Measurements from ENCODE around the gene RBM42. TPM values are rescaled to one million over a fixed set of nuclear protein-coding genes. Genes with fewer than 3 reads are reported as not detected.

Gene RBM42
- total and polyA plus RNA-seq, 2 of the 13 experiments (the other 11 are each of a cell fraction or from before 2014, with no cell fraction given): 27.2 to 55.3 TPM

- TF ChIP-seq AHDC1 (CRISPR knock-in tag; IDR thresholded peaks at IDR 0.05; ENCODE audit: borderline replicate concordance) (no peak), ATF5 (CRISPR knock-in tag; IDR thresholded peaks at IDR 0.05; ENCODE audit: low read depth) (no peak), RBM22 (optimal IDR thresholded peaks at IDR 0.05; ENCODE audit: low read length) (no peak), ZNF607 (CRISPR knock-in tag; IDR thresholded peaks at IDR 0.05; ENCODE audit: borderline replicate concordance) (peak; percentile 44), SKI (IDR thresholded peaks at IDR 0.05; ENCODE audit: partially characterized antibody) (peak; percentile 50)
Measured at GRCh38 chr19:35643255-35644205, 14.7 kb downstream of the RBM42 start (continued).
